ENCODE measurements around the gene LEMD2. TPM values are rescaled to one million over a fixed set of nuclear protein-coding genes. Genes with fewer than 3 reads are reported as not detected.

Gene LEMD2
- total RNA-seq, 1 donor from 2014 or later: 53.6 TPM

GRCh38 chr6:33816911-33817310 lies 28.0 kb upstream of the LEMD2 start:
- TF ChIP-seq, protein P1, sequence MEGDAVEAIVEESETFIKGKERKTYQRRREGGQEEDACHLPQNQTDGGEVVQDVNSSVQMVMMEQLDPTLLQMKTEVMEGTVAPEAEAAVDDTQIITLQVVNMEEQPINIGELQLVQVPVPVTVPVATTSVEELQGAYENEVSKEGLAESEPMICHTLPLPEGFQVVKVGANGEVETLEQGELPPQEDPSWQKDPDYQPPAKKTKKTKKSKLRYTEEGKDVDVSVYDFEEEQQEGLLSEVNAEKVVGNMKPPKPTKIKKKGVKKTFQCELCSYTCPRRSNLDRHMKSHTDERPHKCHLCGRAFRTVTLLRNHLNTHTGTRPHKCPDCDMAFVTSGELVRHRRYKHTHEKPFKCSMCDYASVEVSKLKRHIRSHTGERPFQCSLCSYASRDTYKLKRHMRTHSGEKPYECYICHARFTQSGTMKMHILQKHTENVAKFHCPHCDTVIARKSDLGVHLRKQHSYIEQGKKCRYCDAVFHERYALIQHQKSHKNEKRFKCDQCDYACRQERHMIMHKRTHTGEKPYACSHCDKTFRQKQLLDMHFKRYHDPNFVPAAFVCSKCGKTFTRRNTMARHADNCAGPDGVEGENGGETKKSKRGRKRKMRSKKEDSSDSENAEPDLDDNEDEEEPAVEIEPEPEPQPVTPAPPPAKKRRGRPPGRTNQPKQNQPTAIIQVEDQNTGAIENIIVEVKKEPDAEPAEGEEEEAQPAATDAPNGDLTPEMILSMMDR (IDR thresholded peaks at IDR 0.05): no peak
- no peak overlapping the region for H3K27ac ChIP-seq
- H3K4me3 ChIP-seq: no peak overlapping the region
- H3K27me3 ChIP-seq (ENCODE audit: low read depth): peaks cover 20% of the 10 kb centered on the region
- ATAC-seq (no peak), DNase-seq (peak; percentile 21)
- H3K4me1 ChIP-seq: no peaks in the 10 kb centered on the region
- H3K36me3 ChIP-seq: no peaks in the 10 kb centered on the region
- intact Hi-C loops (cut with DNase I): no loop called here
- H3K9me3 ChIP-seq: no peaks in the 10 kb centered on the region

- H3K27me3 ChIP-seq (ENCODE audit: low read depth): peaks cover 27% of the 10 kb centered on the region
Measured at GRCh38 chr6:33815854-33816253, 26.9 kb upstream of the LEMD2 start.

GRCh38 chr6:33813990-33814985 lies 25.4 kb upstream of the LEMD2 start:
- Histone ChIP-seq H3K27me3 (ENCODE audit: low read depth) (peaks cover 27% of the 10 kb centered on the region), H3K4me1 (no peaks in the 10 kb centered on the region), H3K9me3 (no peaks in the 10 kb centered on the region), H3K27ac (no peak overlapping the region), H3K36me3 (no peaks in the 10 kb centered on the region), H3K4me3 (no peak overlapping the region)
- intact Hi-C loops (cut with DNase I): no loop called here
- TF ChIP-seq, protein P1 (IDR thresholded peaks at IDR 0.05): no peak
- ATAC-seq (no peak), DNase-seq (peak; percentile 33)

More at GRCh38 chr6:33815854-33816253, 26.9 kb upstream of the LEMD2 start:
- Histone ChIP-seq H3K4me3 (no peak overlapping the region), H3K9me3 (no peaks in the 10 kb centered on the region), H3K36me3 (no peaks in the 10 kb centered on the region), H3K4me1 (no peaks in the 10 kb centered on the region), H3K27ac (no peak overlapping the region)
- intact Hi-C loops (cut with DNase I): no loop called here
- TF ChIP-seq, protein P1 (IDR thresholded peaks at IDR 0.05): no peak
- ATAC-seq (no peak), DNase-seq (peak; percentile 35)

- ATAC-seq (no peak), DNase-seq (peak; percentile 12)
- no peak overlapping the region for H3K4me3 ChIP-seq
- TF ChIP-seq, protein P1 (IDR thresholded peaks at IDR 0.05): no peak
- intact Hi-C loops (cut with DNase I): no loop called here
- peaks cover 27% of the 10 kb centered on the region for H3K27me3 ChIP-seq (ENCODE audit: low read depth)
- H3K4me1 ChIP-seq: no peaks in the 10 kb centered on the region
- no peaks in the 10 kb centered on the region for H3K9me3 ChIP-seq
- H3K27ac ChIP-seq: no peak overlapping the region
- H3K36me3 ChIP-seq: no peaks in the 10 kb centered on the region
Measured at GRCh38 chr6:33813246-33813904, 24.4 kb upstream of the LEMD2 start.

DNA sequence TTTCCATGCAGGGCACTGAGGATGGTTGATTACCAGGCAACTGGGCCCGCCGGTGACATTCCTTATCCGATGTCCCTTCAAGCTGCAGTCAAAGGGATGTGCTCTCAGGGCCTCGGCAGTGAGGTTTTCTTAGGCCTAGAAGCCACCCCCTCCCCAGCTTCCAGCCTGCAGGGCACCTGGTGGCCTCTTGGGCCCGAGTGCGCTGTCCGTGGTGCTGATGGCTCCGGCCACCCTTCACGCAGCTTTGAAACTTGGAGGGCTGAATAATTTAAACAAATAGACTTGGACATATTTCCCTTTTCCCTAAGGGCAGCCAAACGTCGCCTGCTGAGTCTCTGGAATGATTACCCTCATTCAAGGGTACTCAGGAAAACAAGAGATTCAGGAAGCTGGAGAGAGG lies 23.7 kb upstream of the LEMD2 start:
- no peak overlapping the region for H3K27ac ChIP-seq
- ATAC-seq: peak; percentile 72 to 75
- no peaks in the 10 kb centered on the region for H3K36me3 ChIP-seq
- no peak overlapping the region for H3K4me3 ChIP-seq
- TF ChIP-seq, protein P1 (IDR thresholded peaks at IDR 0.05): peak; percentile 20
- intact Hi-C loops (cut with DNase I): no loop called here
- no peaks in the 10 kb centered on the region for H3K4me1 ChIP-seq
- peak; percentile 56 for DNase-seq
- H3K27me3 ChIP-seq (ENCODE audit: low read depth): peaks cover 32% of the 10 kb centered on the region
- no peaks in the 10 kb centered on the region for H3K9me3 ChIP-seq

Data from lower lobe of right lung (tissue), 2 donors.